Heart left ventricle (tissue), 13 donors: ENCODE measurements around the gene PROP1.
"Not testable (repeated sequence)": the region's sequence is repeated elsewhere in the genome, so short reads cannot be mapped to it uniquely, and the experiment has no call there.

Experiments
- POLR2A ChIP-seq, 2 donors: fragments of 450-650 bp; IDR thresholded peaks; one replicate each; pipeline ENCODE4 v1.6.1; 2017; ENCODE audit warnings: antibody characterized with exemption in 2 of 2, mild to moderate bottlenecking in 2 of 2, moderate library complexity in 2 of 2
- TF ChIP-seq, protein P1 (sequence below), 12 donors: fragments of 200-600 bp; sonication (generic) in 4 of 12; IDR thresholded peaks; one replicate each; pipeline versions ENCODE4 v1.5.0 to v1.8.0; 2018 to 2022; ENCODE audit warnings: antibody characterized with exemption in 12 of 12, mild to moderate bottlenecking in 5 of 12
- donor health status: ischemic (EF 13 %, LVEDD 7.1; RV severe dilation, severe dysfunction).
- donor health status: DM: no; HTN: yes; CAD: no.
- donor health status: DM: no; HTN: no; CAD: no.
- donor health status: ischemic (EF 25% LVEDD 6.9; RV normal size, moderate dysfunction).
- donor health status: ischemic (EF 25% LVEDD 5.7; RV mildly dilated, moderate dysfunction).
- donor health status: ischemic (EF 35%, LVEDD 5.7; RV mildly dilated, moderate dysfunction).
- donor health status: nonischemic (EF 11% LVEDD 7.7; RV severe dilation, severe dysfunction).
- donor health status: DM: yes; HTN: yes; CAD: no.
- donor health status: PGD.
- donor health status: ischemic (EF 29% LVEDD 5.4; RV normal size, mild dysfunction).
- donor health status: nonischemic (EF 23%, LVEDD 6.1; RV moderate dilation, normal function).

GRCh38 chr5:177972014-177972413 is 24.0 kb downstream of the PROP1 start:
- TF ChIP-seq, protein P1, sequence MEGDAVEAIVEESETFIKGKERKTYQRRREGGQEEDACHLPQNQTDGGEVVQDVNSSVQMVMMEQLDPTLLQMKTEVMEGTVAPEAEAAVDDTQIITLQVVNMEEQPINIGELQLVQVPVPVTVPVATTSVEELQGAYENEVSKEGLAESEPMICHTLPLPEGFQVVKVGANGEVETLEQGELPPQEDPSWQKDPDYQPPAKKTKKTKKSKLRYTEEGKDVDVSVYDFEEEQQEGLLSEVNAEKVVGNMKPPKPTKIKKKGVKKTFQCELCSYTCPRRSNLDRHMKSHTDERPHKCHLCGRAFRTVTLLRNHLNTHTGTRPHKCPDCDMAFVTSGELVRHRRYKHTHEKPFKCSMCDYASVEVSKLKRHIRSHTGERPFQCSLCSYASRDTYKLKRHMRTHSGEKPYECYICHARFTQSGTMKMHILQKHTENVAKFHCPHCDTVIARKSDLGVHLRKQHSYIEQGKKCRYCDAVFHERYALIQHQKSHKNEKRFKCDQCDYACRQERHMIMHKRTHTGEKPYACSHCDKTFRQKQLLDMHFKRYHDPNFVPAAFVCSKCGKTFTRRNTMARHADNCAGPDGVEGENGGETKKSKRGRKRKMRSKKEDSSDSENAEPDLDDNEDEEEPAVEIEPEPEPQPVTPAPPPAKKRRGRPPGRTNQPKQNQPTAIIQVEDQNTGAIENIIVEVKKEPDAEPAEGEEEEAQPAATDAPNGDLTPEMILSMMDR (IDR thresholded peaks at IDR 0.05), result not testable (repeated sequence)
- TF ChIP-seq POLR2A (IDR thresholded peaks at IDR 0.05), result not testable (repeated sequence)
